Right cardiac atrium (tissue), 5 donors: ENCODE measurements around the gene MMS19. TPM values are rescaled to one million over a fixed set of nuclear protein-coding genes. Genes with fewer than 3 reads are reported as not detected.

Experiments used
- ATAC-seq, 2 donors: fragments of 200-7000 bp; cut with Tn5 transposase; one replicate each; pipeline versions ENCODE4 v1.8.0 to v1.9.1; 2020; ENCODE audit warnings: moderate library complexity in 2 of 2, mild to moderate bottlenecking in 1 of 2
- DNase-seq, 3 donors: peaks; one replicate each; pipeline ENCODE4 v3.0.0-alpha.2; 2020
- H3K27ac ChIP-seq: one replicate; pipeline ENCODE4 v1.5.1; 2013; ENCODE audit warnings: mild to moderate bottlenecking, low read length, control low read depth, moderate library complexity
- H3K27me3 ChIP-seq: one replicate; pipeline ENCODE4 v1.6.1; 2013; ENCODE audit not compliant: control insufficient read depth, insufficient read depth
- H3K4me1 ChIP-seq: one replicate; pipeline ENCODE4 v1.6.1; 2013; ENCODE audit warnings: low read length; ENCODE audit not compliant: control insufficient read depth, insufficient read depth
- H3K4me3 ChIP-seq: one replicate; pipeline ENCODE4 v1.5.1; 2013; ENCODE audit warnings: low read length, control low read depth
- H3K9me3 ChIP-seq: one replicate; pipeline ENCODE4 v1.6.1; 2013; ENCODE audit warnings: low read length; ENCODE audit not compliant: control insufficient read depth
- WGBS: extraction: QIAGEN DNeasy Blood & Tissue Kit; methylation state at CpG from one replicate; pipeline ENCODE4 v1.1.7; 2013; 5-methylcytosine and 5-hydroxymethylcytosine counted together
- intact Hi-C, 4 donors: fragments of 100-400 bp; cut with DNase I; formaldehyde crosslinking; loops; one replicate each; pipeline versions ENCODE4 v1.11.0 to v1.14.0; 2022 to 2023
- polyA plus RNA-seq: library from polyadenylated mRNA; stranded (reverse); fragments of 200-250 nt; gene quantifications from one replicate; pipeline ENCODE4 v1.2.3, GENCODE V29; 2013
- total RNA-seq, 4 donors: library from RNA; stranded (reverse); fragmentation: NEBNext Ultra II Directional; extraction: Animal tissue kit (Norgen Biotek cat#: 25700); gene quantifications; one replicate each; pipeline ENCODE4 v1.2.1, GENCODE V29; 2021
- donor health status: healthy with polysubstance abuse.
- donor health status: DM: no; HTN: yes; CAD: no.
- donor health status: DM: no; HTN: no; CAD: no.
- donor health status: DM: no; HTN: yes; CAD: no; lungs with severe emphysema.
- donor health status: DM: yes; HTN: yes; CAD: no.

The MMS19 gene
- total and polyA plus RNA-seq, 5 donors, result 32.8 to 40.0 (median 34.7) TPM

DNA sequence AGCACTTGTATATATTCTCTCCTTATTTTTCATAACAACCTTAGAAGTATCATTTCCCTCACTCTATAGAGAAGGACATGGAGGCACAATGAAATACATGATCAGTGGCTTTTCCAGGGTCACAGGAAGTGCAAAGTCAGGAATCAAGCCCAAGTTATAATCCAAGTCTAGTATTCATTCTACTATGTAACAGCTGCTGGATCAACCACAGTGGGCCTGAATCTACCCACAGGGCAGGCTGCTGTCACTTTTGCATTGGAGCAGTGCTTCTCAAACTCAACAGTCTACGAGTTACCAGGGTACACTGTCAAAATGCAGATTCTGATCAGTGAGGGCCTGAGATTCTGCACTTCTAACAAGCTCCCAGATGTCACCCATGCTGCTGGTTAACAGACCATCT, 34.0 kb downstream of the MMS19 start:
- Histone ChIP-seq H3K9me3 (no peaks in the 10 kb centered on the region), H3K27ac (no peak overlapping the region), H3K4me1 (peaks cover 6% of the 10 kb centered on the region), H3K27me3 (no peaks in the 10 kb centered on the region), H3K4me3 (no peak overlapping the region)
- 76% methylated on average over 1 of the region's 1 CpG for WGBS
- DNase-seq (no peak), ATAC-seq (peak in 1 of 2 donors; percentile 4)
- intact Hi-C loops, result loop anchor here (5.0 to 10.0 kb wide), 2 partner anchors 88 to 91 kb away; no protein-coding TSS in a partner anchor

DNA sequence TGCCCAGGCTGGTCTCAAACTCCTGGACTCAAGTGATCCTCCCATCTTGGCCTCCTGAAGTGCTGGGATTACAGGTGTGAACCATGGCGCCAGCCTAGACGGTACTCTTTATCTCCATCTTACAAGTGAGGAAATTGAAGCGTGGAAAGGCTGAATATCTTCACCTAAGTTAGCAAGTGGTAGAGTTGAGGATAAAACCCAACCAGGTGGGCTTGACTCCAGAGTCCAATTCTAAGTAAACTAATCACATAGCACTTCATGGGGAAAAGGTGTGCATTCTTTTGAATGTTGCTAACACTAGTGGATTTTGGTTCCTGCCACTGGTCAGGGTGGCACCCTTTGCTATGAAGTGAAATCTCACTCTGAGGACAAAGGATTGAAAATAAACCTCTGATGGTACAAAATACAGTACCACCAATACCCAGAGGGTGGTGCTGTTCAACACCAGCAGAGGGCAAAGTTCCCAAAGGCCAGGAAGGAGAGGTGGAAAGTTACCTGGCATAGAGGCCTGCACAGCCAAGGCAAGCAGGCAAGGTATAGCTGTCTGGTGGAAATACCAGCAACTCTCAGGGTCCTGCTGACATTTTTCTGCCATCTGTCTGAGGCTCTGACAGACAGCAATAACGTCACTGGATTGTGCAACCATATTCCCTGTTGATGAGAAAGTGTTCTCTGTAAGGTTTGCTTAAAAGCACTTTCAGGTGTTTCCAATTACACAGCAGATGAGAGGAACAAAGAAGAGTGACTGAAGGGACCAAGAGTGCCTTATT, 34.7 kb downstream of the MMS19 start:
- no peak for DNase-seq
- no peak overlapping the region for H3K4me3 ChIP-seq
- intact Hi-C loops, result loop anchor here (5.0 to 10.0 kb wide), 2 partner anchors 89 to 91 kb away; no protein-coding TSS in a partner anchor
- 71% methylated on average over 4 of the region's 4 CpGs for WGBS
- no peak overlapping the region for H3K27ac ChIP-seq
- H3K4me1 ChIP-seq, result peaks cover 6% of the 10 kb centered on the region
- ATAC-seq, result peak; percentile 42 to 46
- no peaks in the 10 kb centered on the region for H3K9me3 ChIP-seq
- H3K27me3 ChIP-seq, result no peaks in the 10 kb centered on the region

DNA sequence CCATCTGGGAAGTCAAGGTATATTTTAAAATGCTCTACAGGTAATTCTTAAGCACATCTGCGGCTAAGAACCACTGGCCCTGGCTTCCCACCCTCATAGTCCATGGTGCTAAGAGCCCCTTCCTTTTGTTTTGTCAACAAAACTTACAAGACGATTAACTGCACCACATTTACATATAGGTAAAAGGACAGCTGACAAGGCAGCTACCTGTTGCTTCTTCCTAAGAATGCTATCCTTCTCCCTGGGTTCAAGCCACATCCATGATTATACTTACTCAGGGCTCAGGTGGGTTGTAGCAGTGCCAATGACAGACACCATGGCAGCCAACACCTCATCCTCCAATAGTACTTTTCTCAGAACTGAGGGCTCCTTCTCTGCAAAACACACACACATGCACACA, 35.9 kb downstream of the MMS19 start:
- 89% methylated on average over 2 of the region's 2 CpGs for WGBS
- no peak overlapping the region for H3K27ac ChIP-seq
- no peak for ATAC-seq
- peaks cover 6% of the 10 kb centered on the region for H3K4me1 ChIP-seq
- intact Hi-C loops, result loop anchor here (5.0 to 10.0 kb wide), 2 partner anchors 90 to 92 kb away; no protein-coding TSS in a partner anchor
- no peak overlapping the region for H3K4me3 ChIP-seq
- no peaks in the 10 kb centered on the region for H3K27me3 ChIP-seq
- H3K9me3 ChIP-seq, result no peaks in the 10 kb centered on the region
- no peak for DNase-seq

DNA sequence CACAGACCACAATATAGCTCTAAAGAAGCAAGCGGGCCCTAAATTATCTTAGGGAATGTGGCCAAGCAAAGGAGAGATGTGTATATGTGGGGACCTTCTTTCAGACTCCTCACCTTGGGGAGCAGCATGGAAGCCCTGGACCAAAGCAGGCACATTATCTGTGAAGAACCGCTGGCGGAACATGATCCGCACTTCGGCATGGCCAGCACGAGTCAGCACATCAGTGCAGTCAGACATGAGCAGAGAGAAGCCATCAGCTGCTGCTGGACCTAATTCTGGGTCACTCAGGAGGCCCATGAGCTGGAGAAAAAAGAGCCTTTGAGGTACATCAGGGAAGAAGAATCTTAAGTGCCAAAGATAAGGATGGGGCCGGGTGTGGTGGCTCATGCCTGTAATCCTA, 38.3 kb downstream of the MMS19 start:
- Histone ChIP-seq H3K27ac (no peak overlapping the region), H3K4me3 (no peak overlapping the region), H3K4me1 (no peaks in the 10 kb centered on the region), H3K27me3 (no peaks in the 10 kb centered on the region), H3K9me3 (no peaks in the 10 kb centered on the region)
- DNase-seq, result no peak
- no peak for ATAC-seq
- WGBS, result 71% methylated on average over 7 of the region's 7 CpGs
- intact Hi-C loops, result loop anchor here (5.0 to 10.0 kb wide), 2 partner anchors 92 to 95 kb away; no protein-coding TSS in a partner anchor

DNA sequence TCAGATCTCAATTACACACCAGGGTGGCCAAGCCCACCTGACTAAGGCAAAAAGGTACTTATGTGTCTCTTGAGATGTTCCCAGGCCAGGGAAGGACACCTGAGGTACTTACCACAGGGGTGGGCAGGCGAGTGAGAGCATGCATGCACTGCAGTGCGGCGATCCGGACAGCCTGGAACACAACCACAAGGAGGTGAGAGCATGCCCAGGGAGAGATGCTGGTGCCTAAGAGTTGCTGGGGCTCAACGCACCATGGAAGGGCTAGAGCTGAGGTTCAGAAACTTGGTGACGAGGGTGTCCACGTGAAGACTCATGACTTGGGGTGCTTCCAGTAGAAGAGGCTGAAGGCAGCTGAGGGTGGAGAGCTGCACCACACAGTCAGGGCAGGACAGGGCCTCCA, 39.1 kb downstream of the MMS19 start:
- H3K9me3 ChIP-seq, result no peaks in the 10 kb centered on the region
- peaks cover 5% of the 10 kb centered on the region for H3K4me1 ChIP-seq
- DNase-seq, result no peak
- intact Hi-C loops, result no loop called here
- WGBS, result 93% methylated on average over 7 of the region's 7 CpGs
- no peak for ATAC-seq
- H3K27ac ChIP-seq, result no peak overlapping the region
- no peak overlapping the region for H3K4me3 ChIP-seq
- no peaks in the 10 kb centered on the region for H3K27me3 ChIP-seq

DNA sequence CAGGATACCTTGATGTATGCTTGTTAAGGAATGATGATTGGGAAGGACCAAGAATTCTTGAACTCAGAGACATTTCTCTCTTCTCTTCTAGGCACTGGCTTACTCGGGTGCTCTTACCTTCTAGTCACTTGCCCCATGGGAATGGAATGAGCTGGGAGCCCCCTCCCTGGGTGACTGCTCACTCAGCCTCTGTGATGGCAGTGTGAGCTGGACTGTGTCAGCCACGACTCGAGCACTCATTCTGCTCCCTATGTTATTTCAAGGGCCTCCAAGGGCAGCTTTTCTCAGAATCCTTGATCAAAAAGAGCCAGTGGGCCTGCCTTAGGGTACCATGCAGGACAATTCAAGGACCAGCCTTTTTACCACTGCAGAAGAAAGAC, 41.5 kb downstream of the MMS19 start:
- Histone ChIP-seq H3K4me3 (no peak overlapping the region), H3K9me3 (no peaks in the 10 kb centered on the region), H3K27ac (no peak overlapping the region), H3K27me3 (no peaks in the 10 kb centered on the region), H3K4me1 (peaks cover 7% of the 10 kb centered on the region)
- ATAC-seq (no peak), DNase-seq (no peak)
- WGBS, result 62% methylated on average over 3 of the region's 3 CpGs
- intact Hi-C loops, result no loop called here

DNA sequence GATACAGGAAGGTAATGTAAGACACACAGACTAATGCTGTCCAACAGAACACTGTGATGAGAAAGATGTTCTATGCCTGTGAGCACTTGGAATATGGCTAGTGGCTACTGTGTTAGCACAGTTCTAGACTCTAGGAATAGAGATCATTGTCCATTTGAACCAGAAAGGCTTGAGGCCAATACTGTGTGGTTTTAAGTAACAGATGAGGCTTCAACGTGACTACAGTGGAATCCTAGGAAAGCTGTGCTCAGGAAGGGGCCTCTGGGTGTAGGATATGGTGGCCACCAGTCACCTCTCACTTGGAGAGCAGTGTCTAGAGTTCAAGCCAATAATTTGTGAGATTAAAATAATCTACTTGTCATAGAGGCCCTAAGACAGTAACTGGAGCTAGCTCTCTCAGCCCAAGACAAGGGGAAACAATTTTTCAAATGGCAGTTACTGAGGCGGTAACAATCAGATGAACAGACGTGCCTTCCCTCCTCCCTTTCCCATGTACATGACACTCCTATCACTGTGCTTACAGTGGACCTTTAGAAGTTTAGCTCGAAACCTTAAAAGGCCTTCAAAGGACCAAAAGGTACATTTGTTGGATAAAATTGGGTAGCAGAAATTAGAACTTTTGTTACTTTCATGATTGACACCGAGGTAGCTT, 42.1 kb downstream of the MMS19 start:
- ATAC-seq (no peak), DNase-seq (no peak)
- Histone ChIP-seq H3K4me3 (no peak overlapping the region), H3K4me1 (peaks cover 7% of the 10 kb centered on the region), H3K9me3 (no peaks in the 10 kb centered on the region), H3K27ac (no peak overlapping the region), H3K27me3 (no peaks in the 10 kb centered on the region)
- WGBS, result 61% methylated on average over 5 of the region's 5 CpGs
- intact Hi-C loops, result no loop called here

DNA sequence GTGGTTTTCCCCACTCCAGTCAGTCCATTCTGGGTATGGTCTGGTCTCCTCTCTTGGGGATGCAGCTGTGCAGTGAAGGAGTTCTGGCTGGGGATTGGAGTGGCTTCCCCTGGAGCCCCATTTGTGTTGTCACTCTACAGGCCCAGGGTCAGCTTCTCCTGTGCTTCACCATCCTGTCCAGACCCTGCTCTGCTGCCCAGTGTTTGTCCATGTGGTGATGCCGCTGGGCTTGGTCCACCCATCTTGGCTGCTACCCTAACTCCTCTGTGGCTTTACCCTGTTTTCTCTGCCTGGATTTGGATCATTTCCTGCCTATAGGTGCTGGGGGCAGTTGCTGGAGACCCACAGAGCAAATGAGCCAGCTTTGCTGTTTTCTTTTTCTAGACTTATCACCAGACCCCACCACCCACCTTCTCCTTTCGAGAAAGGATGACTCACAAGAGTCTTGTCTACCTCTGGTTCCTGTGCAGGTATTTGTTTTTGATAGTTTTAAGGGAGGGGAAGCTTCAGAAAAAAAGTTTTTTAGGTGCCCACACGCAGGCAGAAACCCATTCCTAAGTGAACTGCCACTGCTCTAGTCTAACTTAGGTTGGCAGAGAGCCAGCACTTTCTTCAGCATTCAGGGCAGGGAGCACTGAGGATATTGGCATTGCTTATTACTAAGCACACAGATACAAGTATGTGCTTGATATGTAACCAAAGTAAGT, 43.7 kb downstream of the MMS19 start:
- DNase-seq, result no peak
- no peak overlapping the region for H3K27ac ChIP-seq
- intact Hi-C loops, result no loop called here

DNA sequence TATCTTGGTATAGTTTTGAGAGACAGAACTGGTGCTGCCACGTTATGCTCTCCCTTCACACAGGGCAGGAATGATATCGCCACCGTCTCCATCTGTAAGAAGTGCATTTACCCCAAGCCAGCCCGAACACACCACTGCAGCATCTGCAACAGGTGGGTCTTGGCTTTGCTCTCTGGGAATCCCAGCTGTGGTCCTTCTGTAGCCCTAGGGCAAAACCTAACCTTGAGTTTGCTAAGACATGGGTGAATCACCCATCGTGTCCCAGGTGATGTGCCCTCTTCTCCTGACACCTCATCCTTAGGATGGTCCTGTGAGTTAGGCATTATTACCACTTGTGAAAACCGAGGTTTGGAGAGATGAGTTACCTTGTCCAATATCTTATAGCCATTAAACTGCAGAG, 45.9 kb downstream of the MMS19 start:
- no peak for ATAC-seq
- no peak overlapping the region for H3K27ac ChIP-seq

More for the DNA sequence above, 43.7 kb downstream of the MMS19 start:
- Histone ChIP-seq H3K9me3 (no peaks in the 10 kb centered on the region), H3K4me3 (no peak overlapping the region), H3K27me3 (no peaks in the 10 kb centered on the region), H3K4me1 (peaks cover 14% of the 10 kb centered on the region)
- WGBS, result 65% methylated on average over 3 of the region's 3 CpGs
- peak; percentile 28 to 52 for ATAC-seq

DNA sequence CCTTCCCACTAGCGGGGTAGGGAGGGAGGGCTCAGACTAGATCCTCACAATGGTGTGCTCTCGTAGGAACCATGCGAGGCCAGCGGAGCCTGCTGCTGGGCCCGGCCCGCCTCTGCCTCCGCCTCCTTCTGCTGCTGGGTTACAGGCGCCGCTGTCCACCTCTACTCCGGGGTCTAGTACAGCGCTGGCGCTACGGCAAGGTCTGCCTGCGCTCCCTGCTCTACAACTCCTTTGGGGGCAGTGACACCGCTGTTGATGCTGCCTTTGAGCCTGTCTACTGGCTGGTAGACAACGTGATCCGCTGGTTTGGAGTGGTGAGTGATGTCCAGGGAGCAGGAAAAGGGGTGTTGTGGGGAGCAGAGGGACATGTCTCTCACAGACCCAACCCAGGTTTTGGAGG, 46.6 kb downstream of the MMS19 start:
- 95% methylated on average over 17 of the region's 17 CpGs for WGBS
- Histone ChIP-seq H3K27ac (no peak overlapping the region), H3K9me3 (no peaks in the 10 kb centered on the region), H3K4me3 (no peak overlapping the region), H3K4me1 (peaks cover 20% of the 10 kb centered on the region), H3K27me3 (no peaks in the 10 kb centered on the region)
- DNase-seq (peak in 1 of 3 donors; percentile 62), ATAC-seq (peak in 1 of 2 donors; percentile 6)
- intact Hi-C loops, result no loop called here

More for the DNA sequence above, 45.9 kb downstream of the MMS19 start:
- Histone ChIP-seq H3K9me3 (no peaks in the 10 kb centered on the region), H3K4me1 (peaks cover 14% of the 10 kb centered on the region), H3K27me3 (no peaks in the 10 kb centered on the region), H3K4me3 (no peak overlapping the region)
- whole genome bisulfite sequencing, result 89% methylated on average over 6 of the region's 6 CpGs
- no peak for DNase-seq
- intact Hi-C loops, result no loop called here

DNA sequence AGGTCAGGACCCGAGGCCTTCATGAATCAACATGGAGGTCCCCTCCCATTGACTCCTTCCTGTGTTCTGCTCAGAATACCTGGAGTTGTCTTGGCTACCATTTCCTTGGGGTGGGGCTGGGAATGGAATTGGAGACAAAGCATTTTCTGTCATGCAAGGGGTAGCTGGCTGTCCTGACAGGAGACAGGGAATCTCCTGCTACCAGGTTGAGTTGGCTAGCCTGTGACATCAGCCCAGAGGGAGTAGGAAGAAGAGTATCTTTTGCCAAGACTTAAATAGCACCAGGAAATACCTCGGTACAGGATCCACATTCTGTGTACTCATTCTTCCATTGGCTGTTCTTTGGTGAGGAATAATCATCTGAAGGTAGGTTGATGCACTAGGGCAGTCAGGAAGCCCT, 47.4 kb downstream of the MMS19 start:
- intact Hi-C loops, result no loop called here
- 47% methylated on average over 2 of the region's 2 CpGs for WGBS
- peaks cover 20% of the 10 kb centered on the region for H3K4me1 ChIP-seq
- ATAC-seq (no peak), DNase-seq (no peak)
- H3K9me3 ChIP-seq, result no peaks in the 10 kb centered on the region
- H3K27ac ChIP-seq, result no peak overlapping the region
- H3K27me3 ChIP-seq, result no peaks in the 10 kb centered on the region
- H3K4me3 ChIP-seq, result no peak overlapping the region
